ENCODE measurements around the gene MCU. TPM values are rescaled to one million over a fixed set of nuclear protein-coding genes. Genes with fewer than 3 reads are reported as not detected.

MCU gene
- total RNA-seq, 1 experiment from 2014 or later: 26.8 TPM

DNA sequence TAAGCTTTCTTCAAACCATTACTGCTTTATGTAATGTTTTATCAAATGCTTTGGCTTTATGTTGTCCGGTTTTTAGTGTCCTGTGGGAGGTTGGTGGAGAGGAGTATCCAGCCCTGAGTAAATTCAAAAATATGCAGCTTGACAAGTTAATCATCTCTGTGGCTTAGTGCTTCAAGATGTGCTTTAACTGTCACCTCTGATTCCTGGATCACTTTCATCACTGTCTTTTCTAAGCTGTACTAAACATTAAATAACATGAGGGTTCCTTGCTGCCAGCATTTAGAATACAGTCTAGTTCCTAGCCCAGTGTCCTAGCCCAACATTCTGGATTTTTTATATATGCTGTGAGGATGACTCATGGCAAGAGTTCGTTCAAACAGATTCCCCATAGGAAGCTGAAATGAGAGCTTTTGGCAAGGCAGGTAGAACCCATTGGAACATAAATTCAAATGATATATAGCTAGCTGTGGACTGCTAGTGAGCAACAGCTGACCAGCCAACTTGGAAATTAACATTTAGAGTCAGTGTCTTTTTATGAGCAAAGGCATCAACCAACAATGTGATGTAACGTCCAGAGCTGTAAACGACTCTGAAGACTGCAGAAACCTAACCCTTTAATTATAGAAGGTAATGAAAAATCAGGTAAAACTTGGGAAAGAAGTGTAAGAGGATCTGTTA is 120.9 kb downstream of the MCU start:
- TF ChIP-seq SP1 (IDR thresholded peaks at IDR 0.05; ENCODE audit: low read depth) (0 out of 2 replicates have a peak, but pooled peaks have one; percentile 29), EGR1 (IDR thresholded peaks at IDR 0.05; ENCODE audit: low read depth) (no peak), JUND (IDR thresholded peaks at IDR 0.05) (peak; percentile 46), FOSL1 (IDR thresholded peaks at IDR 0.05; ENCODE audit: low read depth) (peak; percentile 42; the same call in 1 of the 2 replicates)
- TF ChIP-seq, protein P1, sequence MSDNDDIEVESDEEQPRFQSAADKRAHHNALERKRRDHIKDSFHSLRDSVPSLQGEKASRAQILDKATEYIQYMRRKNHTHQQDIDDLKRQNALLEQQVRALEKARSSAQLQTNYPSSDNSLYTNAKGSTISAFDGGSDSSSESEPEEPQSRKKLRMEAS (IDR thresholded peaks at IDR 0.05): no peak
- Histone ChIP-seq H3K9me3 (ENCODE audit: control insufficient read depth in 1 of 2, insufficient read depth in 1 of 2, low read depth in 1 of 2, low read length in 2 of 2) (no peaks in the 10 kb centered on the region), H4K20me1 (ENCODE audit: insufficient read depth) (peaks cover 4% of the 10 kb centered on the region; the same call in 1 of the 2 replicates), H3K9ac (ENCODE audit: low read length) (peak overlapping the region; percentile 9; the same call in 1 of the 2 replicates), H3K27ac (ENCODE audit: low read depth, low read length) (no peak overlapping the region; the same call in 1 of the 2 replicates), H3K36me3 (ENCODE audit: control insufficient read depth in 1 of 2, insufficient read depth in 2 of 2, low read length in 2 of 2) (no peaks in the 10 kb centered on the region), H3K79me2 (ENCODE audit: insufficient read depth, low read length) (no peaks in the 10 kb centered on the region), H3K4me2 (ENCODE audit: low read length) (peak overlapping the region; percentile 57), H3K4me3 (replicated peaks in 1 of 2; ENCODE audit: low read depth in 1 of 2, low read length in 2 of 2) (peak overlapping the region in 1 of 2 experiments; percentile 19; a peak in 2 of 4 replicates), H3K4me1 (ENCODE audit: control insufficient read depth in 1 of 2, insufficient read depth in 2 of 2, low read length in 2 of 2) (peaks cover 11 to 26% of the 10 kb centered on the region in 2 experiments), H3K9me2 (ENCODE audit: insufficient read depth) (no peaks in the 10 kb centered on the region), H2AFZ (ENCODE audit: low read depth, low read length, poor library complexity, severe bottlenecking) (no peak overlapping the region), H3K27me3 (ENCODE audit: insufficient read depth, low read length) (no peaks in the 10 kb centered on the region)
- DNase-seq (ENCODE audit: low read depth, low spot score) (peak; percentile 42), ATAC-seq (peak; percentile 87)
- POLR2A ChIA-PET: interaction anchor here (0.7 kb wide), 1 partner anchor 44 kb away, joined by 3 read pairs; no protein-coding TSS in a partner anchor
- CTCF ChIA-PET: interaction anchor here (1.1 kb wide), 1 partner anchor 20 kb away, joined by 3 read pairs; no protein-coding TSS in a partner anchor
- RAD21 ChIA-PET (ENCODE audit: low non-redundant PET in 1 of 2, low total read pairs in 2 of 2, uncharacterized antibody in 2 of 2, unreplicated experiment in 2 of 2): no interaction called here
- intact Hi-C loops (cut with micrococcal nuclease): no loop called here
- BruUV-seq (replicated peaks): no TSS peak

DNA sequence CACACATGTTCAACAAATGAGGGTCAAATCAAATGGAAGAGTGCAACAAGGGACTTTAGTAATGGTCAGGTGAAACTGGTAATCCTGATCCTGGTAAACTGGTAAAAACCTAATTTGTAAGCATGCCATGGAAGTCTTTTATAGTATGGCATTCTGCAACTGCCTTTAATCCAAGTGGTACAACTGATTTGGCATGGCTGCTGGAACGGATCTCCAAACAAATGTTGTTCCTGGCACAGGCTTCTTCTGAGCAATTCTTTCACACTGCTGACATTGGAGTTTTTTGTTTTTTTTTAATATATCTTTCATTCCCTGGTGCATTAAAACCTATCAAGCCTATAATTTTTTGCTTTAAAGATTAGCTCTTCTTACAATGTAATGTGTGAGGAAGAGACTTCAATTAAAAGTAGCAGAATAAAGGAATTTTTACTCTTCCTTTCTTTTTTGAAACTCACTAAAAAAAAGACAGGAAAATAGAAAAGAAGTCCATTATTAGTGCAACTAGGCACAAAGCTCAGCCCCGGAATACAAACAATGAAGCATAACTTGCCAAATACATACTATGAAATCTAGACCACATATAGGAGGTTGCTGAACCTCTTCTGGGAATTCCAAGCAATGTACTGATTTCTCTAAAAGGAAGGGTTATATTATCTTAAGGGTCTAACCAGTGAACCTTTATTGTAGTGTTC is 122.3 kb downstream of the MCU start:
- Histone ChIP-seq H3K27ac (ENCODE audit: low read depth, low read length) (no peak overlapping the region), H3K9me2 (ENCODE audit: insufficient read depth) (no peaks in the 10 kb centered on the region), H3K36me3 (ENCODE audit: control insufficient read depth in 1 of 2, insufficient read depth in 2 of 2, low read length in 2 of 2) (no peaks in the 10 kb centered on the region), H3K4me3 (replicated peaks in 1 of 2; ENCODE audit: low read depth in 1 of 2, low read length in 2 of 2) (no peak overlapping the region), H3K9ac (ENCODE audit: low read length) (no peak overlapping the region), H3K9me3 (ENCODE audit: control insufficient read depth in 1 of 2, insufficient read depth in 1 of 2, low read depth in 1 of 2, low read length in 2 of 2) (no peaks in the 10 kb centered on the region), H4K20me1 (ENCODE audit: insufficient read depth) (peaks cover 4% of the 10 kb centered on the region; the same call in 1 of the 2 replicates), H3K79me2 (ENCODE audit: insufficient read depth, low read length) (peaks cover 4% of the 10 kb centered on the region; the same call in 1 of the 2 replicates), H3K4me1 (ENCODE audit: control insufficient read depth in 1 of 2, insufficient read depth in 2 of 2, low read length in 2 of 2) (peaks cover 22 to 39% of the 10 kb centered on the region in 2 experiments), H3K27me3 (ENCODE audit: insufficient read depth, low read length) (no peaks in the 10 kb centered on the region), H3K4me2 (ENCODE audit: low read length) (no peak overlapping the region), H2AFZ (ENCODE audit: low read depth, low read length, poor library complexity, severe bottlenecking) (no peak overlapping the region)
- CTCF ChIA-PET: no interaction called here
- RAD21 ChIA-PET (ENCODE audit: low non-redundant PET in 1 of 2, low total read pairs in 2 of 2, uncharacterized antibody in 2 of 2, unreplicated experiment in 2 of 2): no interaction called here
- ATAC-seq (no peak), DNase-seq (ENCODE audit: low read depth, low spot score) (no peak)
- POLR2A ChIA-PET: no interaction called here
- intact Hi-C loops (cut with micrococcal nuclease): no loop called here
- no TSS peak for BruUV-seq (replicated peaks)
- TF ChIP-seq ELF1 (IDR thresholded peaks at IDR 0.05; ENCODE audit: borderline replicate concordance, low read depth): no peak
- no peak for TF ChIP-seq POLR2A (IDR thresholded peaks at IDR 0.05; ENCODE audit: borderline replicate concordance, extremely low read depth, insufficient read depth, insufficient read length)
- TF ChIP-seq, protein P2, sequence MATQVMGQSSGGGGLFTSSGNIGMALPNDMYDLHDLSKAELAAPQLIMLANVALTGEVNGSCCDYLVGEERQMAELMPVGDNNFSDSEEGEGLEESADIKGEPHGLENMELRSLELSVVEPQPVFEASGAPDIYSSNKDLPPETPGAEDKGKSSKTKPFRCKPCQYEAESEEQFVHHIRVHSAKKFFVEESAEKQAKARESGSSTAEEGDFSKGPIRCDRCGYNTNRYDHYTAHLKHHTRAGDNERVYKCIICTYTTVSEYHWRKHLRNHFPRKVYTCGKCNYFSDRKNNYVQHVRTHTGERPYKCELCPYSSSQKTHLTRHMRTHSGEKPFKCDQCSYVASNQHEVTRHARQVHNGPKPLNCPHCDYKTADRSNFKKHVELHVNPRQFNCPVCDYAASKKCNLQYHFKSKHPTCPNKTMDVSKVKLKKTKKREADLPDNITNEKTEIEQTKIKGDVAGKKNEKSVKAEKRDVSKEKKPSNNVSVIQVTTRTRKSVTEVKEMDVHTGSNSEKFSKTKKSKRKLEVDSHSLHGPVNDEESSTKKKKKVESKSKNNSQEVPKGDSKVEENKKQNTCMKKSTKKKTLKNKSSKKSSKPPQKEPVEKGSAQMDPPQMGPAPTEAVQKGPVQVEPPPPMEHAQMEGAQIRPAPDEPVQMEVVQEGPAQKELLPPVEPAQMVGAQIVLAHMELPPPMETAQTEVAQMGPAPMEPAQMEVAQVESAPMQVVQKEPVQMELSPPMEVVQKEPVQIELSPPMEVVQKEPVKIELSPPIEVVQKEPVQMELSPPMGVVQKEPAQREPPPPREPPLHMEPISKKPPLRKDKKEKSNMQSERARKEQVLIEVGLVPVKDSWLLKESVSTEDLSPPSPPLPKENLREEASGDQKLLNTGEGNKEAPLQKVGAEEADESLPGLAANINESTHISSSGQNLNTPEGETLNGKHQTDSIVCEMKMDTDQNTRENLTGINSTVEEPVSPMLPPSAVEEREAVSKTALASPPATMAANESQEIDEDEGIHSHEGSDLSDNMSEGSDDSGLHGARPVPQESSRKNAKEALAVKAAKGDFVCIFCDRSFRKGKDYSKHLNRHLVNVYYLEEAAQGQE (IDR thresholded peaks at IDR 0.05; ENCODE audit: low read depth): no peak
- no peak for TF ChIP-seq ZFX (IDR thresholded peaks at IDR 0.05)
- no peak for TF ChIP-seq FOSL1 (IDR thresholded peaks at IDR 0.05; ENCODE audit: low read depth)
- no peak for TF ChIP-seq SIN3A (IDR thresholded peaks at IDR 0.05; ENCODE audit: low read depth)
- TF ChIP-seq, protein P3, sequence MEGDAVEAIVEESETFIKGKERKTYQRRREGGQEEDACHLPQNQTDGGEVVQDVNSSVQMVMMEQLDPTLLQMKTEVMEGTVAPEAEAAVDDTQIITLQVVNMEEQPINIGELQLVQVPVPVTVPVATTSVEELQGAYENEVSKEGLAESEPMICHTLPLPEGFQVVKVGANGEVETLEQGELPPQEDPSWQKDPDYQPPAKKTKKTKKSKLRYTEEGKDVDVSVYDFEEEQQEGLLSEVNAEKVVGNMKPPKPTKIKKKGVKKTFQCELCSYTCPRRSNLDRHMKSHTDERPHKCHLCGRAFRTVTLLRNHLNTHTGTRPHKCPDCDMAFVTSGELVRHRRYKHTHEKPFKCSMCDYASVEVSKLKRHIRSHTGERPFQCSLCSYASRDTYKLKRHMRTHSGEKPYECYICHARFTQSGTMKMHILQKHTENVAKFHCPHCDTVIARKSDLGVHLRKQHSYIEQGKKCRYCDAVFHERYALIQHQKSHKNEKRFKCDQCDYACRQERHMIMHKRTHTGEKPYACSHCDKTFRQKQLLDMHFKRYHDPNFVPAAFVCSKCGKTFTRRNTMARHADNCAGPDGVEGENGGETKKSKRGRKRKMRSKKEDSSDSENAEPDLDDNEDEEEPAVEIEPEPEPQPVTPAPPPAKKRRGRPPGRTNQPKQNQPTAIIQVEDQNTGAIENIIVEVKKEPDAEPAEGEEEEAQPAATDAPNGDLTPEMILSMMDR (IDR thresholded peaks at IDR 0.05 in 2 of 3, conservative IDR thresholded peaks at IDR 0.05 in 1 of 3; ENCODE audit: borderline replicate concordance in 1 of 3, insufficient read depth in 1 of 3, low read depth in 2 of 3, low read length in 2 of 3): no peak
- no peak for TF ChIP-seq CBX3 (IDR thresholded peaks at IDR 0.05; ENCODE audit: low read depth)
- no peak for TF ChIP-seq ZNF274 (IDR thresholded peaks at IDR 0.05; ENCODE audit: low read depth, low read length)
- TF ChIP-seq RAD21 (IDR thresholded peaks at IDR 0.05; ENCODE audit: low read depth): no peak

Measured in HCT116 (cell line).